Measurements from ENCODE around the gene PCNX1. TPM values are rescaled to one million over a fixed set of nuclear protein-coding genes. Genes with fewer than 3 reads are reported as not detected.
"Not testable (repeated sequence)": the region's sequence is repeated elsewhere in the genome, so short reads cannot be mapped to it uniquely, and the experiment has no call there.

Gene PCNX1
- total RNA-seq, 4 donors from 2014 or later, result 41.8 to 83.1 (median 50.5) TPM

DNA sequence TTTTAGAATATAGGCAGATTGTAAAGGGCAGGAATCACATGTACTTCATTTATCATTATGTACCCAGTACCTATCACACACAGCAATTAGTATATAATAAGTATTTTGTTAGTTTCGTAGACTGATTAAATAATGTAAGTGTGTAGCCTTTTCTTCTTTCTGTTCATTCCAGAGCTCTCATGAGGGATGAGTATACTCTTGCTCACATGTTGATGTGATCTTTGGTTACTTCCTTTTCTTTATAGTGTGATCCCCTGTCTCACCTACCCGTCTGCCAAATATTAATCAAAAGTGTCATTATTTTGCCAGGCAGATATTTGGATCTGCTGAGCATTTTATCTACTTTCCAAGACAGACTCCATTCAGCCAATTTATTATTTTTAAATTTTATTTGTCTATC lies 156.1 kb downstream of the PCNX1 start:
- H3K36me3 ChIP-seq, result peaks cover 0 to 81% (median 10%) of the 10 kb centered on the region in 3 donors
- no peak overlapping the region for H3K27ac ChIP-seq
- DNase-seq (ENCODE audit: low spot score in 2 of 2), result no peak
- no peak overlapping the region for H3K4me3 ChIP-seq
- H3K27me3 ChIP-seq, result no peaks in the 10 kb centered on the region
- WGBS, 2 donors, result 65 to 76% methylated on average over 2 of the region's 2 CpGs
- no peaks in the 10 kb centered on the region for H3K4me1 ChIP-seq
- TF ChIP-seq POLR2A (IDR thresholded peaks at IDR 0.05), result no peak
- no peak for TF ChIP-seq EP300 (IDR thresholded peaks at IDR 0.05)
- TF ChIP-seq, protein P1, sequence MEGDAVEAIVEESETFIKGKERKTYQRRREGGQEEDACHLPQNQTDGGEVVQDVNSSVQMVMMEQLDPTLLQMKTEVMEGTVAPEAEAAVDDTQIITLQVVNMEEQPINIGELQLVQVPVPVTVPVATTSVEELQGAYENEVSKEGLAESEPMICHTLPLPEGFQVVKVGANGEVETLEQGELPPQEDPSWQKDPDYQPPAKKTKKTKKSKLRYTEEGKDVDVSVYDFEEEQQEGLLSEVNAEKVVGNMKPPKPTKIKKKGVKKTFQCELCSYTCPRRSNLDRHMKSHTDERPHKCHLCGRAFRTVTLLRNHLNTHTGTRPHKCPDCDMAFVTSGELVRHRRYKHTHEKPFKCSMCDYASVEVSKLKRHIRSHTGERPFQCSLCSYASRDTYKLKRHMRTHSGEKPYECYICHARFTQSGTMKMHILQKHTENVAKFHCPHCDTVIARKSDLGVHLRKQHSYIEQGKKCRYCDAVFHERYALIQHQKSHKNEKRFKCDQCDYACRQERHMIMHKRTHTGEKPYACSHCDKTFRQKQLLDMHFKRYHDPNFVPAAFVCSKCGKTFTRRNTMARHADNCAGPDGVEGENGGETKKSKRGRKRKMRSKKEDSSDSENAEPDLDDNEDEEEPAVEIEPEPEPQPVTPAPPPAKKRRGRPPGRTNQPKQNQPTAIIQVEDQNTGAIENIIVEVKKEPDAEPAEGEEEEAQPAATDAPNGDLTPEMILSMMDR (IDR thresholded peaks at IDR 0.05), result no peak
- peaks cover 0 to 12% (median 1%) of the 10 kb centered on the region in 4 donors for H3K9me3 ChIP-seq

DNA sequence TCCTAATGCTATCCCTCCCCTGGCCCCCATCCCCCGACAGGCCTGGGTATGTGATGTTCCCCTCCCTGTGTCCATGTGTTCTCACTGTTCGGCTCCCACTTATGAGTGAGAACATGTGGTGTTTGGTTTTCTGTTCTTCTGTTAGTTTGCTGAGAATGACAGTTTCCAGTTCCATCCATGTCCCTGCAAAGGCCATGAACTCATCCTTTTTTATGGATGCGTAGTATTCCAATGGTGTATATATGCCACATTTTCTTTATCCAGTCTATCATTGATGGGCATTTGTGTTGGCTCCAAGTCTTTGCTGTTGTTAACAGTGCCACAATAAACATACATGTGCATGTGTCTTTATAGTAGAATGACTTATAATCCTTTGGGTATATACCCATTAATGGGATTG lies 157.5 kb downstream of the PCNX1 start:
- H3K27me3 ChIP-seq; DNase-seq (ENCODE audit: low spot score in 2 of 2); H3K4me3 ChIP-seq; H3K27ac ChIP-seq; H3K4me1 ChIP-seq: not testable (repeated sequence)
- Histone ChIP-seq H3K36me3 (peaks cover 0 to 74% (median 10%) of the 10 kb centered on the region in 3 donors), H3K9me3 (peaks cover 0 to 12% (median 1%) of the 10 kb centered on the region in 4 donors)
- WGBS, 2 donors, result 96 to 99% methylated on average over 3 of the region's 3 CpGs

DNA sequence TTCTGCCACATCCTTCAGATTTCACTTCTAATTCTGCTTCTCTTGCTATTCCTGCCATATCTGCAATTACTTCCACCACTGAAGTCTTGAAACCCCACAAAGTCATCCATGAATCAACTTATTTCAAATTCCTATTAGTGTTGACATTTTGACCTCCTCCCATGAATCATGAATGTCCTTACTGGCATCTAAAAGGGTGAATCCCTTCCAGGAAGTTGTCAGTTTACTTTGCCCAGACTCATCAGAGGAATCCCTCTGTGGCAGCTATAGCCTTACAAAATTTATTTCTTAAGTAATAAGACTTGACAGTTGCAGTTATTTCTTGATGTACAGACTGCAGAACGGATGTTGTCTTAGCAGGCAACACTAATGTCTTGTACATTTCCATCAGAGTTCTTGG lies 162.9 kb downstream of the PCNX1 start:
- 90 to 100% methylated on average over 1 of the region's 1 CpG for WGBS, 2 donors
- H3K27ac ChIP-seq, result no peak overlapping the region

DNA sequence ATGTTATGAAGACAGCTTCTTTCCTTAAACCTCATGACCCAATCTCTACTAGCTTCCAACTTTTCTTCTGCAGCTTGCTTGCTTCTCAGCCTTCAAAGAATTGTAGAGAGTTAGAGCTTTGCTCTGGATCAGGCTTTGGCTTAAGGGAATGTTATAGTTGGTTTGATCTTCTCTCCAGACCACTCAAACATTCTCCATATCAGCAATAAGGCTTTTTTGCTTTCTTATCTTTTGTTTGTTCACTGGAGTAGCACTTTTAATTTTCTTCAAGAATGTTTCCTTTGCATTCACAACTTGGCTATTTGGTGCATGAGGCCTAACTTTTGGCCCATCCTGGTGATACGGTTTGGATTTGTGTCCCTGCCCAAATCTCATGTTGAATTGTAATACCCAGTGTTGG lies 163.8 kb downstream of the PCNX1 start:
- Histone ChIP-seq H3K4me3 (no peak overlapping the region), H3K27ac (no peak overlapping the region), H3K27me3 (no peaks in the 10 kb centered on the region), H3K4me1 (no peaks in the 10 kb centered on the region), H3K36me3 (peaks cover 0 to 84% (median 0%) of the 10 kb centered on the region in 3 donors), H3K9me3 (no peaks in the 10 kb centered on the region)
- DNase-seq (ENCODE audit: low spot score in 2 of 2), result no peak
- WGBS, 2 donors, result 77 to 94% methylated on average over 1 of the region's 1 CpG
- TF ChIP-seq, protein P1 (IDR thresholded peaks at IDR 0.05), result no peak
- no peak for TF ChIP-seq EP300 (IDR thresholded peaks at IDR 0.05)
- TF ChIP-seq POLR2A (IDR thresholded peaks at IDR 0.05), result no peak

More for the DNA sequence above, 162.9 kb downstream of the PCNX1 start:
- TF ChIP-seq, protein P1 (IDR thresholded peaks at IDR 0.05), result no peak
- no peak for TF ChIP-seq POLR2A (IDR thresholded peaks at IDR 0.05)
- TF ChIP-seq EP300 (IDR thresholded peaks at IDR 0.05), result no peak
- H3K9me3 ChIP-seq, result peaks cover 0 to 5% (median 0%) of the 10 kb centered on the region in 4 donors
- H3K27me3 ChIP-seq, result no peaks in the 10 kb centered on the region
- DNase-seq (ENCODE audit: low spot score in 2 of 2), result no peak
- H3K4me1 ChIP-seq, result no peaks in the 10 kb centered on the region
- no peak overlapping the region for H3K4me3 ChIP-seq
- peaks cover 0 to 82% (median 0%) of the 10 kb centered on the region in 3 donors for H3K36me3 ChIP-seq

DNA sequence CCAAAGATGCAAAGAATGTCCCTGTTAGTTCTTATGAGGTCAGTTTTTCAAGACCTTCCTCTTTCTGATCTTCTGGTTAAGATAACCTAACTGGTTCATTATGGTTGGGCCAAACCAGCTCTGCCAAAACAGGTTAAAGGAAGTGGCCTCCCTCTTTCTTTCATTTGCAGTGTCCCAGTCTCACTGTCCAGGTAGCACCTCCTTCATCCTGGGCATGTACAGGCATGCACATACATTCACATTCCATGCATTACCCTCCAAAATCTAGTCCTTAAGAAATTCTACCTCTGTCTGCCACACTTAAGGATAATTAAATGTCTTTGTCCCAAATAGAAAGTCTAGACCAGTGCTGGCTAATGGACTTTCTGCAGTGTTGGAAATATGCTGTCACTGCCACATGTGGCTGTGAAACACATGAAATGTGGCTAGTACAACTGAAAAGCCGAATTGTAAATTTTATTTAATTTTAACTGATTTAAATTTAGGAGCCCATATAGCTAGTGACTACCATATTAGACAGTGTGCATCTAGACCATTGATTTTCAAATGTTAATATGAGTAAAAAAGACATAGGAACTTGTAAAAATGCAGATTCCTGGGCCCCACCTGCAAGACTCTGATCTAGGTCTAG lies 169.3 kb downstream of the PCNX1 start:
- Histone ChIP-seq H3K9me3 (peaks cover 0 to 21% (median 6%) of the 10 kb centered on the region in 4 donors), H3K4me3 (no peak overlapping the region), H3K27ac (no peak overlapping the region), H3K36me3 (peaks cover 6 to 77% (median 18%) of the 10 kb centered on the region in 3 donors), H3K4me1 (no peaks in the 10 kb centered on the region), H3K27me3 (no peaks in the 10 kb centered on the region)
- no peak for DNase-seq (ENCODE audit: low spot score in 2 of 2)
- 94 to 100% methylated on average over 1 of the region's 1 CpG for WGBS, 2 donors
- TF ChIP-seq EP300 (IDR thresholded peaks at IDR 0.05) (no peak), POLR2A (IDR thresholded peaks at IDR 0.05) (no peak)
- TF ChIP-seq, protein P1 (IDR thresholded peaks at IDR 0.05), result no peak

Measured in tibial nerve (tissue), 4 donors.